ENCODE measurements around the gene KDSR. TPM values are rescaled to one million over a fixed set of nuclear protein-coding genes. Genes with fewer than 3 reads are reported as not detected.

KDSR gene
- total RNA-seq, 1 experiment from 2014 or later: 108 TPM

GRCh38 chr18:63298400-63299365 lies 68.3 kb downstream of the KDSR start:
- H3K27ac Mint-ChIP-seq (ENCODE audit: low read depth, unreplicated experiment): no peak overlapping the region
- no peaks in the 10 kb centered on the region for H3K36me3 Mint-ChIP-seq (ENCODE audit: insufficient read depth, unreplicated experiment)
- ChIA-PET POLR2A (interaction anchor here (1.6 kb wide), 1 partner anchor 19 kb away, joined by 4 read pairs; no protein-coding TSS in a partner anchor), CTCF (interaction anchor here (0.6 to 1.4 kb wide), 2 partner anchors 20 to 183 kb away, joined by 3 to 4 read pairs; no protein-coding TSS in a partner anchor)
- no TSS peak for BruUV-seq (replicated peaks)
- intact Hi-C loops (cut with micrococcal nuclease): no loop called here
- no peaks in the 10 kb centered on the region for H3K4me1 Mint-ChIP-seq (ENCODE audit: insufficient read depth, unreplicated experiment)
- no peak for TF ChIP-seq CTCF (IDR thresholded peaks at IDR 0.05; ENCODE audit: unreplicated experiment)
- H3K9me3 Mint-ChIP-seq (ENCODE audit: unreplicated experiment): no peaks in the 10 kb centered on the region
- no peaks in the 10 kb centered on the region for H3K27me3 Mint-ChIP-seq (ENCODE audit: insufficient read depth, unreplicated experiment)
- H3K4me3 Mint-ChIP-seq (ENCODE audit: unreplicated experiment): no peak overlapping the region
- DNase-seq (ENCODE audit: unreplicated experiment): no peak

DNA sequence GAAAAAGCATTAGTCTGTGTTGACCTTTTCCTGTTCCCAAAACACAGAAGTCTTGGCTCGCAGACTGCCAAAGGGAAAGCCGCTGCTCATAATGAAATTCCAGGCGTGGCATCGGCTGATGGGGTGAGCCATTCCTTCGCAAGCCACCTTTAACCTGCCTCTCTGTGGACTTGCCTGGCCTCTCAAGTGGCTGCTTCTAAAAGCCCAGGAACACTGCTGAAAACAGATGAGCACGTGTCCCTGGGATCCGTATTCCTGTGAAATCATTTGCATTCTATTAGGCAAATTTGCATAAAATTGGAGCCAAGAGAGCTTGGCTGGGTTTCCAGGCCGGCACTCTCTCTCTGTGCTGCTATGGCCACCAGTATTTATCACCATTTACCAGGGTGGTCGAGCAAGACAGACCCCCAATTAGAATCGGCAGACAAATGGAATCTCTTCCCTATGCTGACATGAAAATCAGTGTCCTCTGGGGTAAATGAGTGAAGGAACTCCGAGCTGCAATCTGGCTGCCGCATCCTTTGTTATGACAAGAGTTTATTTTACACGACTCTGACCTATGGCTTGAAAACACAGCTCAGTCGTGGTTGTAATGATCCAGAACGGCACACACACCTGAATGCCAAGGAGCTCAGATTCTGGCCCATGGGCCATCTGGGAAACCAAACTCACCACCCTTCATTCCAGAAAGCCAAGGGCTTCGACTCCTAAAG lies 69.2 kb downstream of the KDSR start:
- Mint-ChIP-seq H3K27ac (ENCODE audit: low read depth, unreplicated experiment) (no peak overlapping the region), H3K9me3 (ENCODE audit: unreplicated experiment) (no peaks in the 10 kb centered on the region), H3K4me1 (ENCODE audit: insufficient read depth, unreplicated experiment) (no peaks in the 10 kb centered on the region), H3K27me3 (ENCODE audit: insufficient read depth, unreplicated experiment) (no peaks in the 10 kb centered on the region), H3K4me3 (ENCODE audit: unreplicated experiment) (no peak overlapping the region), H3K36me3 (ENCODE audit: insufficient read depth, unreplicated experiment) (no peaks in the 10 kb centered on the region)
- CTCF ChIA-PET: interaction anchor here (1.4 kb wide), 1 partner anchor 21 kb away, joined by 3 read pairs; no protein-coding TSS in a partner anchor
- intact Hi-C loops (cut with micrococcal nuclease): no loop called here
- no TSS peak for BruUV-seq (replicated peaks)
- no peak for DNase-seq (ENCODE audit: unreplicated experiment)
- TF ChIP-seq CTCF (IDR thresholded peaks at IDR 0.05; ENCODE audit: unreplicated experiment): no peak
- POLR2A ChIA-PET: interaction anchor here (1.6 kb wide), 1 partner anchor 20 kb away, joined by 4 read pairs; no protein-coding TSS in a partner anchor

- no TSS peak for BruUV-seq (replicated peaks)
- intact Hi-C loops (cut with micrococcal nuclease): no loop called here
- no peaks in the 10 kb centered on the region for H3K27me3 Mint-ChIP-seq (ENCODE audit: insufficient read depth, unreplicated experiment)
- ChIA-PET POLR2A (no interaction called here), CTCF (interaction anchor here (0.5 to 0.8 kb wide), 2 partner anchors 44 to 220 kb away, joined by 3 read pairs; no protein-coding TSS in a partner anchor)
- H3K36me3 Mint-ChIP-seq (ENCODE audit: insufficient read depth, unreplicated experiment): no peaks in the 10 kb centered on the region
- H3K27ac Mint-ChIP-seq (ENCODE audit: low read depth, unreplicated experiment): no peak overlapping the region
- no peak for DNase-seq (ENCODE audit: unreplicated experiment)
- no peak overlapping the region for H3K4me3 Mint-ChIP-seq (ENCODE audit: unreplicated experiment)
- H3K9me3 Mint-ChIP-seq (ENCODE audit: unreplicated experiment): no peaks in the 10 kb centered on the region
- no peaks in the 10 kb centered on the region for H3K4me1 Mint-ChIP-seq (ENCODE audit: insufficient read depth, unreplicated experiment)
- no peak for TF ChIP-seq CTCF (IDR thresholded peaks at IDR 0.05; ENCODE audit: unreplicated experiment)
Measured at GRCh38 chr18:63293935-63294334, 73.1 kb downstream of the KDSR start.

All from MCF 10A (cell line).